GM19397 (cell line): ENCODE results near the gene NSMCE3.
"Not testable (repeated sequence)": the region's sequence is repeated elsewhere in the genome, so short reads cannot be mapped to it uniquely, and the experiment has no call there.

Experiments
- ATAC-seq: cut with Tn5 transposase; IDR thresholded peaks from one replicate; pipeline ENCODE4 v1.9.1; 2021; ENCODE audit warnings: mild to moderate bottlenecking, moderate library complexity; ENCODE audit not compliant: unreplicated experiment

NSMCE3 gene

GRCh38 chr15:29270169-29270955, 740 bp upstream of the NSMCE3 start:
- peak; percentile 13 for ATAC-seq

DNA sequence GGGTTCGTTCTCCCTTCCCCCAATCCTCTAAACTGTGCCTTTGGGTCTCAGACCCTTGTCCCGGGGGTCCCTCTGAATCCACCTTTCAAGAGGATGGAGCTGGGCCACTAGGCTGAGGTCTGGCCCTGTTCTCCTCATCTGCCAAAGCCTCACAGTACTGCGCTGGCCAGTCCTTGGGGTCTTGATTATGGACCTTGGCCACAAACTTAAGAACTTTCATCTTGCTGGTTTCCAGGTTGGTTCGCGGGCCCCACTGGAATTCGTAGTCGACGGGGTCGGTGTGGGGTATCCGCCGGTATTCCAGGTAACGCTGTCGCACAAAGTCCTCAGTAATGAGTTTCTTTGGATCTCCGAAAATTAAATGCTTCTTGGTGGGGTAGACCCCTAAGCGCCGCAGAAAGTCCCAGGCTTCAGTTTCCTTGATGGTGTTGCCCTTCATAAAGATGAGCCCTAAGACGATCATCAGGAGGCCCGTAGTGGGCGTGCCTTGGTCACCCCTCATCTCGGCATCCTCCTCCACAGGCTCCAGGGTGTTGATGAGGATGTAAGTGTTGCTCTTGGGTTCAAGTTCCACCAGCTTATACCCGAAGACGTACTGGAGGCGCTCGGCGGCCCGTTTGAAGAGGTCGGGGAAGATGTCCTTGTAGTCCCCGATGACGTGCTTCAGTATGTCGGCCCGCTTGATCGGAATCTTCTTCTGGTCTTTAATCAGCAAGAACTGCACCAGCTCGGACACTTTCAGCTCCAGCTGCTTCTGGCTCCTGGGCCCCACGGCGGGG, 727 bp downstream of the NSMCE3 start:
- peak; percentile 20 for ATAC-seq

- no peak for ATAC-seq
These were observed 3.5 kb downstream of the NSMCE3 start for GRCh38 chr15:29266052-29266582.

DNA sequence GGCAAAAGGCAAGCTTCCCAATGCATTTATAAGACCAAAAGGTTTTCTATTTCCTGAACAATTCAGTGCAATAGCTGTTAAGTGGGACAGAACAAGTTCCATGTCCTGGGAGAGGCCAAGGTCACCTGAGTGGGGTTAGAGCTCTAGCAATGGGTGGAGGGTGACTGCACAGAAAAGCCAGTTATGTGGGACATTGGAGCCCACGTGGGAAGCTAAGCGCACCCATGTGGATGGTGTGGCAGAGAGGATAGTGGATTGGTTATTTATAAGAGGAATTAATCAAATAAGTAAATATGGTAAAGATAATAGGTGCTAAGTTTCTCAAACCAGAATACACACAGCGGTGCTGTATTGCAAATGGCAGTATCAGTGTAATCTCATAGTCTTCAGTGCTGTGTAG, 6.3 kb downstream of the NSMCE3 start:
- no peak for ATAC-seq

GRCh38 chr15:29262738-29263137, 6.9 kb downstream of the NSMCE3 start:
- ATAC-seq: no peak

GRCh38 chr15:29260896-29261295, 8.7 kb downstream of the NSMCE3 start:
- ATAC-seq: no peak

GRCh38 chr15:29259233-29259632, 10.4 kb downstream of the NSMCE3 start:
- no peak for ATAC-seq

- no peak for ATAC-seq
These were observed 17.4 kb downstream of the NSMCE3 start for GRCh38 chr15:29252234-29252633.

DNA sequence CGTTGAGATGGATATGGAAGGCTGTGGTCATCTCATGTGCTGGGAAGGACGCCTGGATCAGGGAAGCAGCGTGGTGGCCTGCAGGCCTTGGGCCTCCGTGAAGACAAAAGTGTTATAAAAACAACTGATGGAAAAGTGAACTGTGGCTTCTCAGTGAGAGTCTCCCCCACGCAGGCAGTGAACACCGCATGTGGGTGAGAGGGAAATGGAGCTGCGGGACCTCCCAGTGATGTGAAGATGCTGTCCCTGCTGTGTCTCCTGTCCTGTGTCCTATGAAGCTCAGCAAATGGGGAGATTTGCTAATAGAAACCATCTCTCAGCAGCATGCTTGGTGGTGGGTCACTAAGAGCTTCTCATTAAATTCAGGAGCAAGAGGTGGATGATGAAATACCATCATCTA, 25.1 kb downstream of the NSMCE3 start:
- no peak for ATAC-seq

- ATAC-seq: no peak
These were observed 25.5 kb downstream of the NSMCE3 start for GRCh38 chr15:29244123-29244522.

DNA sequence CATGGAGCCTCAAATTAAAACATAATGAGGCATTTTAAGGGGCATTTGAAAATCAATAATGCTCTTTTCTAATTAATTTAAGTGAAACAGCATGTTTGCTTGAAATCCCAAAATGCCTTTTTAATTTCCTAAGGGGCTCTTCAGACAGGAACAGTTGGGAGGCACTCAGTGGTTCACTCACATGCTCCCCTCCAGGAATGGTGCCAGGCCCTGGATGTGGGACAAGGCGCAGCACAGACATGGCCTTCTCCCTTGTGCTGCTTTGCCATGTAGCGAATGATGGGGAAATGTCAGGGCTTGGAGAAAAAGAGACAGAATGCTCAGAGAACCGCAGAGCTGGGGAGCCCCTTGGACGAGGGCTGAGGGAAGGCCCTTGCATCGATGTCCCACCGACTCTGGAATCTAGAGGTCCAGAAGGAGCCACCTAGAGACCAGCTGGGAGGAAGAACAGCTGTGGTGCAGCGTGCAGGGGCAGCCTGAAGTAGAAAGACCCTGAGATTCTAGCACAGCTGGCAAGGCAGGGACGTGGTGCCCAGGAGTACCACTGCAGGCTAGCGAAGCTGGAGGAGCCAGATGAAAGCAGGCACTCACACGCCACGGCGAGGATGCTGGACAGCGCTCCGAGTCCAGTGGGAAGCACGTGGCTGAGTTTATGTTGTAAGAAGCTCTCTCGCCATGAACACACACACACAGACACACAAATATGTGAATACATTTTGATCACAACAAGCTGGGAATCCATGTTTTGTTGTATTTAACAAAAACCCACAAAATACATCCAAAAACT, 27.0 kb downstream of the NSMCE3 start:
- no peak for ATAC-seq

DNA sequence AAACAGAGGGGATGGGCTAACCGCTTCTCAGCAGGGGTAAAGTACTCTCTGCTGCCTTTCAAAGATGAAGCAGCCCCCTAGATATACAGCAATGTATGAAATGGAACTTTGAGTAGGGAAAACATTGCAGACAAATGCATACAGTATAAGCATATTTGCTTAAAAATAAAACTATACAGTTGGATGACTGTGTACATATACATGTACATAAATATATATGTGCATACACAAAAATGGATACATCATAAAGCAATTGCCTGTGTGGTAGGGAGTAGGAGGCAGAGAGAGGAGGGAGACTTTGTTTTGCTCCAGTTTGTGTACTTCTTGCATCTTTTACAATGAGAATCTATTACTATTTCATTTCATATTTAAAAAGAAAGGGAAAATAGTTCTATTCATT, 28.4 kb downstream of the NSMCE3 start:
- no peak for ATAC-seq

- ATAC-seq: no peak
These were observed 30.2 kb downstream of the NSMCE3 start for GRCh38 chr15:29239395-29239794.

- ATAC-seq: no peak
These were observed 36.1 kb downstream of the NSMCE3 start for GRCh38 chr15:29233566-29233965.

DNA sequence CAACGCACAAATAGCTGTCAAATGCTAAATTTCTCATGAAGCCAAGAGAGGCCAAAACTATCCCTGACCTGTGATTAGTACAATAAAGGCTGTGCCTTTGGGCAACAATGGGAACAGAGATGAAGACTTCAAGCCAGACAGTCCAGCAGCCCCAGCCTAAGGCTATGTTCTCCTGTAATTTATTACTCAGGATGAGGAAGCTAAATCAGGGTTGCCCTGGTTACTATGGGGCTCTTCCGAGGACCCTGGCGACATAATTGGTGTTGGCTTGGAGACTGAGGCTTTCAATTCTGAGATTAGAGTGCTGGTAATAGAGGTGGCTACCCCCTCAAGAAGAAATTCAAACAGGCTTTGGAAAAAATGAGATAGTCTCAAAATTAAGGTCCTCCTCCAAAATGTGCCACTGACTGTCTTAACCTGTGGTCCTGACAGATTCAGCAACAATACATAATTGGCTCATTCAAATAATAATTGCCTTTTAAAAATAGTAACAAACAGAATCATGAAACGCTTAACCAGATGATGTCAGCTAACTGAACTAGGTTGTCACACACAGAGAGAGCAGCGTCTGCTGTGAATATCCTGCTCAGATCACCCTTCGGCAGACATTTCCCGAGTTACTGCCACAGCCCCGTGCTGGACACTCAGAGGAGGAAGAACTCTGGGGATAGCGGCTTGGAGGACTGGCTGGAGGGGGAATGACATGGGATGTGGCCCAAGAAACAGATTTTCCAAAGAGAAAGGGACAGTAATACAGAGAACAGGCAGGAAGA, 43.0 kb downstream of the NSMCE3 start:
- no peak for ATAC-seq

GRCh38 chr15:29225534-29226234, 43.9 kb downstream of the NSMCE3 start:
- no peak for ATAC-seq

DNA sequence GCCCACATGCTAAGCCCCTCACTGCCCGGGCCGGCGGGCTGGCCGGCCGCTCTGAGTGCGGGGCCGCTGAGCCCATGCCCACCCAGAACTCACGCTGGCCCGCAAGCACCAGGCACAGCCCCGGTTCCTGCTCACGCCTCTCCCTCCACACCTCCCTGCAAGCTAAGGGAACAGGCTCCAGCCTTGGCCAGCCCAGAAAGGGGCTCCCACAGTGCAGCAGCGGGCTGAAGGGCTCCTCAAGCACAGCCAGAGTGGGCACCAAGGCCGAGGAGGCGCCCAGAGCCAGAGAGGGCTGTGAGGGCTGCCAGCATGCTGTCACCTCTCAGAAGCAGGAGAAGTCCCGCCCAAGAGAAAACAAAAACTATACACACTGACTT, 44.6 kb downstream of the NSMCE3 start:
- not testable (repeated sequence) for ATAC-seq

DNA sequence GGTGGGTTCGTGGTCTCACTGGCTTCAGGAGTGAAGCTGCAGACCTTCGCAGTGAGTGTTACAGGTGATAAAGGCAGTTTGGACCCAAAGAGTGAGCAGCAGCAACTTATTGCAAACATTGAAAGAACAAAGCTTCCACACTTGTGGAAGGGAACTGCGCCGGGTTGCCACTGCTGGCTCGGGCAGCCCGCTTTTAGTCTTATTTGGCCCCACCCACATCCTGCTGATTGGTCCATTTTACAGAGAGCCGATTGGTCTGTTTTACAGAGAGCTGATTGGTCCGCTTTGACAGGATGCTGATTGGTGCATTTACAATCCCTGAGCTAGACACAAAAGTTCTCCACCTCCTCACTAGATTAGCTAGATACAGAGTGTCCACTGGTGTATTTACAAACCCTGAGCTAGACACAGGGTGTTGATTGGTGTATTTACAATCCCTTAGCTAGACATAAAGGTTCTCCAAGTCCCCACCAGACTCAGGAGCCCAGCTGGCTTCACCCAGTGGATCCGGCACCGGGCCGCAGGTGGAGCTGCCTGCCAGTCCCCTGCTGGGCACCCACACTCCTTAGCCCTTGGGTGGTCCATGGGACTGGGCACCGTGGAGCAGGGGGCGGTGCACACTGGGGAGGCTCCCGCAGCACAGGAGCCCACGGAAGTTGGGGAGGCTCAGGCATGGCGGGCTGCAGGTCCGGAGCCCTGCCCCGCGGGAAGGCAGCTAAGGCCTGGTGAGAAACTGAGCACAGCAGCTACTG, 45.2 kb downstream of the NSMCE3 start:
- ATAC-seq: not testable (repeated sequence)

GRCh38 chr15:29223640-29224039, 46.0 kb downstream of the NSMCE3 start:
- no peak for ATAC-seq
